ENCODE data around the gene PTX4.
"Not testable (repeated sequence)": the region's sequence is repeated elsewhere in the genome, so short reads cannot be mapped to it uniquely, and the experiment has no call there.

GRCh38 chr16:1439699-1440074 is 49.1 kb downstream of the PTX4 start:
- TF ChIP-seq, protein P1, sequence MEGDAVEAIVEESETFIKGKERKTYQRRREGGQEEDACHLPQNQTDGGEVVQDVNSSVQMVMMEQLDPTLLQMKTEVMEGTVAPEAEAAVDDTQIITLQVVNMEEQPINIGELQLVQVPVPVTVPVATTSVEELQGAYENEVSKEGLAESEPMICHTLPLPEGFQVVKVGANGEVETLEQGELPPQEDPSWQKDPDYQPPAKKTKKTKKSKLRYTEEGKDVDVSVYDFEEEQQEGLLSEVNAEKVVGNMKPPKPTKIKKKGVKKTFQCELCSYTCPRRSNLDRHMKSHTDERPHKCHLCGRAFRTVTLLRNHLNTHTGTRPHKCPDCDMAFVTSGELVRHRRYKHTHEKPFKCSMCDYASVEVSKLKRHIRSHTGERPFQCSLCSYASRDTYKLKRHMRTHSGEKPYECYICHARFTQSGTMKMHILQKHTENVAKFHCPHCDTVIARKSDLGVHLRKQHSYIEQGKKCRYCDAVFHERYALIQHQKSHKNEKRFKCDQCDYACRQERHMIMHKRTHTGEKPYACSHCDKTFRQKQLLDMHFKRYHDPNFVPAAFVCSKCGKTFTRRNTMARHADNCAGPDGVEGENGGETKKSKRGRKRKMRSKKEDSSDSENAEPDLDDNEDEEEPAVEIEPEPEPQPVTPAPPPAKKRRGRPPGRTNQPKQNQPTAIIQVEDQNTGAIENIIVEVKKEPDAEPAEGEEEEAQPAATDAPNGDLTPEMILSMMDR (IDR thresholded peaks at IDR 0.05), result not testable (repeated sequence)
- not testable (repeated sequence) for TF ChIP-seq POLR2A (IDR thresholded peaks at IDR 0.05)

All from lower leg skin (tissue), 3 donors.